Coronary artery (tissue), 2 donors: ENCODE results near the gene MRPL58.
A peak's percentile ranks its signal among the peaks of the same experiment; 100 is the strongest.
"Not testable (repeated sequence)": the region's sequence is repeated elsewhere in the genome, so short reads cannot be mapped to it uniquely, and the experiment has no call there.

Source experiments
- DNase-seq: peaks from one replicate; pipeline ENCODE4 v3.0.0-alpha.2; 2017; ENCODE audit warnings: low spot score
- H3K27ac ChIP-seq, 2 donors: fragments of 200-600 bp; sonication (generic); one replicate each; pipeline ENCODE4 v1.5.1; 2016 to 2019
- H3K4me3 ChIP-seq: fragments of 200-600 bp; sonication (generic); 2 replicates; pipeline ENCODE4 v1.5.1; 2016; ENCODE audit warnings: mild to moderate bottlenecking, moderate library complexity
- TF ChIP-seq, protein P1 (sequence below): fragments of 200-600 bp; sonication (generic); IDR thresholded peaks from one replicate; pipeline ENCODE4 v1.5.1; 2019; ENCODE audit warnings: antibody characterized with exemption

The MRPL58 gene

DNA sequence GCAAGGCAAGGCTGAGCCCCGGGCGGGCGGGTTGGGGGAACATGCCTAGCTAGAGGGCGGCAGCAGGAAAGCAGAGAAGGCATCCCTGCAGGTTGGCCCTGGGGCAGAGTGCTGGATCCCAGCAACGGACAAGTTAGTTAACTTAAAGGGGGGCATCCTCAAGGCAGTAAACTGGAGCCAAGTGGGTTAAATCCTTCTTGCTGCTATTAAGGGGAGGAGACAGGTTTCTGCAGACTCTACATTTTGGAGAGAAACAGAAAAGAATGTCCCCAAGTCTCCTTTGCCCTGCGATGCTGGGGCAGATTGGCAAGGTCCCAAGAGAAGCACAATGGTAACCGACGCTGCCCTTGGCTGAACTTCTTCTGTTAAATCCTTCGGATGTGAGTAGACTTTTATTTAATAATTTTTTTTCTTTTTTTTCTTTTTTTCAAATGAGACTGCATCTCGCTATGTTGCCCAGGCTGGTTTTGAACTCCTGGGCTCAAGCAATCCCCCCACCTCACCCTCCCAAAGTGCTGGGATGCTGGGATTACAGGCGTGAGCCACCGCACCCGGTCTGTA, 20.3 kb downstream of the MRPL58 start:
- Histone ChIP-seq H3K27ac (peak overlapping the region; percentile 94 to 96), H3K4me3 (peak overlapping the region; percentile 82)
- no peak for DNase-seq
- TF ChIP-seq, protein P1, sequence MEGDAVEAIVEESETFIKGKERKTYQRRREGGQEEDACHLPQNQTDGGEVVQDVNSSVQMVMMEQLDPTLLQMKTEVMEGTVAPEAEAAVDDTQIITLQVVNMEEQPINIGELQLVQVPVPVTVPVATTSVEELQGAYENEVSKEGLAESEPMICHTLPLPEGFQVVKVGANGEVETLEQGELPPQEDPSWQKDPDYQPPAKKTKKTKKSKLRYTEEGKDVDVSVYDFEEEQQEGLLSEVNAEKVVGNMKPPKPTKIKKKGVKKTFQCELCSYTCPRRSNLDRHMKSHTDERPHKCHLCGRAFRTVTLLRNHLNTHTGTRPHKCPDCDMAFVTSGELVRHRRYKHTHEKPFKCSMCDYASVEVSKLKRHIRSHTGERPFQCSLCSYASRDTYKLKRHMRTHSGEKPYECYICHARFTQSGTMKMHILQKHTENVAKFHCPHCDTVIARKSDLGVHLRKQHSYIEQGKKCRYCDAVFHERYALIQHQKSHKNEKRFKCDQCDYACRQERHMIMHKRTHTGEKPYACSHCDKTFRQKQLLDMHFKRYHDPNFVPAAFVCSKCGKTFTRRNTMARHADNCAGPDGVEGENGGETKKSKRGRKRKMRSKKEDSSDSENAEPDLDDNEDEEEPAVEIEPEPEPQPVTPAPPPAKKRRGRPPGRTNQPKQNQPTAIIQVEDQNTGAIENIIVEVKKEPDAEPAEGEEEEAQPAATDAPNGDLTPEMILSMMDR: no peak

GRCh38 chr17:75033346-75034235, 21.1 kb downstream of the MRPL58 start:
- peak; percentile 96 for DNase-seq
- TF ChIP-seq, protein P1: no peak
- Histone ChIP-seq H3K4me3 (peak overlapping the region; percentile 82), H3K27ac (peak overlapping the region; percentile 94 to 96)

DNA sequence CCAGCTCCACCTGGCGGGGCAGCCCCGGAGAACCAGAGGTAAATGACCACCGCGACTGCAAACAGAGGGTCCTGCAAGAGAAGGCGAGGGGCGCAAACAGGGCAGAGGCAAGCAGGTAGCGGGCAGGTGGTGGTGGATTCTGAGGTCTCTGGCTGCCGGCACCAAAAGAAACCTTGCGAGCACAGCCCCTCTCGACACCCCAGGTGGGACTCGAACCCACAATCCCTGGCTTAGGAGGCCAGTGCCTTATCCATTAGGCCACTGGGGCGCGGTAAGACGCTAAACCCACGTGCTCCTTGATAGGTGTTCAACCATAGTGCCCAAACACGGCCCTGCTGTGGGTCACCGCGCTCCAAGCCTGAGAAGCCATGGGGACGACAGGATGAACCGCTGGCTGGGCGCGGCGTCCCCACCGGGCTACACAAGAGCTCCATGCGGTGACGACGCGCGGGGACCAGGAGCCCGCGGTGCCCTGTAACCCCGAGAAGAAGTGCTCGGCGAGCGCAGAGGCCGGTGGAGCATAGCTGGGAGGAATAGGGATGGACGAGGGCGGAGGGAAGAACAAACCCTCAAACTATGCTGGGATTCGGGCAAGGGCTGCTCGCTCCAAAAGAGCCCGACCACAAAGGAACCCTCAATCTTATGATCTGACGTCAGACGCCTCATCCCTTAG, 21.9 kb downstream of the MRPL58 start:
- H3K4me3 ChIP-seq: peak overlapping the region; percentile 82
- H3K27ac ChIP-seq: peak overlapping the region; percentile 94 to 96
- TF ChIP-seq, protein P1: no peak
- DNase-seq: peak; percentile 92

- TF ChIP-seq, protein P1: no peak
- H3K4me3 ChIP-seq: peak overlapping the region; percentile 35
Measured at GRCh38 chr17:75036643-75037268, 24.3 kb downstream of the MRPL58 start.

GRCh38 chr17:75039238-75039637, 26.8 kb downstream of the MRPL58 start:
- H3K4me3 ChIP-seq: no peak overlapping the region
- TF ChIP-seq, protein P1: no peak
- no peak for DNase-seq
- no peak overlapping the region for H3K27ac ChIP-seq

More at GRCh38 chr17:75036643-75037268, 24.3 kb downstream of the MRPL58 start:
- peak; percentile 85 for DNase-seq
- H3K27ac ChIP-seq: peak overlapping the region; percentile 94 to 96

- TF ChIP-seq, protein P1: no peak
- DNase-seq: no peak
- H3K27ac ChIP-seq: no peak overlapping the region
- no peak overlapping the region for H3K4me3 ChIP-seq
Measured at GRCh38 chr17:75041656-75042280, 29.3 kb downstream of the MRPL58 start.

- H3K4me3 ChIP-seq, H3K27ac ChIP-seq, DNase-seq: not testable (repeated sequence)
Measured at GRCh38 chr17:75043789-75044188, 31.3 kb downstream of the MRPL58 start.
